Neuronal stem cell (in vitro differentiated cells): ENCODE results near the gene GAS7.

Source experiments
- DNase-seq: peaks from one replicate; pipeline ENCODE4 v3.0.0-alpha.2; 2013; ENCODE audit warnings: low spot score
- H2AFZ ChIP-seq: one replicate; pipeline ENCODE4 v1.6.1; 2013; ENCODE audit warnings: mild to moderate bottlenecking, low read length, inconsistent platforms
- H2AK5ac ChIP-seq: 2 replicates; pipeline ENCODE4 v1.6.1; 2013; ENCODE audit warnings: low read depth, mild to moderate bottlenecking, inconsistent platforms, low read length, moderate library complexity, mixed read lengths
- H2BK120ac ChIP-seq: 2 replicates; pipeline ENCODE4 v1.6.1; 2013; ENCODE audit warnings: low read depth, mild to moderate bottlenecking, inconsistent platforms, low read length, moderate library complexity, mixed read lengths
- H2BK12ac ChIP-seq: one replicate; pipeline ENCODE4 v1.6.1; 2013; ENCODE audit warnings: low read length, inconsistent platforms
- H2BK15ac ChIP-seq: 2 replicates; pipeline ENCODE4 v1.6.1; 2013; ENCODE audit warnings: mild to moderate bottlenecking, low read length, inconsistent platforms, mixed read lengths
- H2BK5ac ChIP-seq: one replicate; pipeline ENCODE4 v1.6.1; 2013; ENCODE audit warnings: inconsistent platforms, mild to moderate bottlenecking, low read length, moderate library complexity
- H3K14ac ChIP-seq: one replicate; pipeline ENCODE4 v1.6.1; 2013; ENCODE audit warnings: low read length, inconsistent platforms
- H3K18ac ChIP-seq: 2 replicates; pipeline ENCODE4 v1.6.1; 2013; ENCODE audit warnings: low read length, inconsistent platforms
- H3K23ac ChIP-seq: 2 replicates; pipeline ENCODE4 v1.6.1; 2013; ENCODE audit warnings: low read depth, mild to moderate bottlenecking, mixed read lengths, low read length, inconsistent platforms; ENCODE audit not compliant: poor library complexity
- H3K27ac ChIP-seq: replicated peaks from 3 replicates; pipeline ENCODE4 v1.5.1; 2013; ENCODE audit warnings: low read length, inconsistent platforms
- H3K27me3 ChIP-seq, 3 experiments: 2 replicates each; pipeline ENCODE4 v1.6.1; 2013; ENCODE audit warnings: low read length in 3 of 3, mild to moderate bottlenecking in 2 of 3, inconsistent platforms in 1 of 3, low read depth in 1 of 3, mixed read lengths in 1 of 3, moderate library complexity in 1 of 3; ENCODE audit not compliant: control insufficient read depth in 3 of 3, insufficient read depth in 3 of 3
- H3K36me3 ChIP-seq, 2 donors: replicated peaks in 1 of 2; 2 replicates each; pipeline ENCODE4 v1.6.1; 2013; ENCODE audit warnings: low read length in 2 of 2; ENCODE audit not compliant: control insufficient read depth in 2 of 2, insufficient read depth in 2 of 2
- H3K4ac ChIP-seq: 2 replicates; pipeline ENCODE4 v1.6.1; 2013; ENCODE audit warnings: inconsistent platforms, mild to moderate bottlenecking, low read length, moderate library complexity
- H3K4me1 ChIP-seq, 2 donors: 1 replicate in 1 of 2; 2 replicates in 1 of 2; pipeline ENCODE4 v1.6.1; 2013; ENCODE audit warnings: low read length in 2 of 2, low read depth in 1 of 2; ENCODE audit not compliant: control insufficient read depth in 2 of 2, insufficient read depth in 1 of 2
- H3K4me2 ChIP-seq: one replicate; pipeline ENCODE4 v1.6.1; 2013; ENCODE audit warnings: mild to moderate bottlenecking, low read length, inconsistent platforms; ENCODE audit not compliant: insufficient read depth, poor library complexity, severe bottlenecking
- H3K4me3 ChIP-seq, 2 donors: 2 replicates each; pipeline ENCODE4 v1.5.1; 2013; ENCODE audit warnings: low read length in 2 of 2, mild to moderate bottlenecking in 2 of 2, inconsistent platforms in 1 of 2, moderate library complexity in 1 of 2
- H3K79me1 ChIP-seq: one replicate; pipeline ENCODE4 v1.6.1; 2013; ENCODE audit warnings: low read depth, mild to moderate bottlenecking, inconsistent platforms, low read length, moderate library complexity
- H3K9ac ChIP-seq: one replicate; pipeline ENCODE4 v1.6.1; 2013; ENCODE audit warnings: mild to moderate bottlenecking, low read depth, low read length, inconsistent platforms; ENCODE audit not compliant: poor library complexity
- H3K9me3 ChIP-seq, 2 donors: replicated peaks in 1 of 2; 2 replicates each; pipeline versions ENCODE3 to v1.6.1; 2013; ENCODE audit warnings: low read length in 2 of 2, mild to moderate bottlenecking in 2 of 2, inconsistent platforms in 1 of 2, low read depth in 1 of 2, mixed read lengths in 1 of 2, moderate library complexity in 1 of 2; ENCODE audit not compliant: control insufficient read depth in 2 of 2, insufficient read depth in 1 of 2
- H4K8ac ChIP-seq: one replicate; pipeline ENCODE4 v1.6.1; 2013; ENCODE audit warnings: low read depth, mild to moderate bottlenecking, inconsistent platforms, low read length, moderate library complexity
- H4K91ac ChIP-seq: one replicate; pipeline ENCODE4 v1.6.1; 2013; ENCODE audit warnings: low read length, low read depth, mild to moderate bottlenecking, inconsistent platforms; ENCODE audit not compliant: poor library complexity
- WGBS, 2 donors: extraction: QIAGEN DNeasy Blood & Tissue Kit; methylation state at CpG; one replicate each; pipeline ENCODE4 v1.1.7; 2013; ENCODE audit warnings: missing lambda C conversion rate in 2 of 2, mixed read lengths in 1 of 2; ENCODE audit not compliant: insufficient read length in 2 of 2, insufficient replicate concordance in 1 of 2; ENCODE audit errors: extremely low coverage in 2 of 2; 5-methylcytosine and 5-hydroxymethylcytosine counted together

The GAS7 gene

GRCh38 chr17:10208604-10209193 is 10.3 kb upstream of the GAS7 start:
- Histone ChIP-seq H3K9ac (no peak overlapping the region), H3K79me1 (no peaks in the 10 kb centered on the region), H3K27ac (no peak overlapping the region), H2BK15ac (no peak overlapping the region), H2AK5ac (no peak overlapping the region), H3K23ac (no peak overlapping the region), H3K4me1 (peaks cover 0 to 7% of the 10 kb centered on the region in 2 donors), H3K9me3 (peaks cover 7% of the 10 kb centered on the region in 2 donors), H3K14ac (no peak overlapping the region), H2AFZ (no peak overlapping the region), H3K27me3 (no peaks in the 10 kb centered on the region), H4K8ac (no peak overlapping the region), H3K4me3 (no peak overlapping the region), H4K91ac (no peak overlapping the region), H3K4me2 (no peak overlapping the region), H2BK12ac (no peak overlapping the region), H3K18ac (no peak overlapping the region), H2BK120ac (no peak overlapping the region), H3K4ac (no peak overlapping the region), H2BK5ac (no peak overlapping the region), H3K36me3 (peaks cover 0 to 1% of the 10 kb centered on the region in 2 donors)
- DNase-seq = no peak
- WGBS, 2 donors = 100% methylated on average over 1 of the region's 7 CpGs; no CpG with 5 or more reads in 1 of the 2 donors

- H3K27me3 ChIP-seq = no peaks in the 10 kb centered on the region
- no peak for DNase-seq
- H2AK5ac ChIP-seq = no peak overlapping the region
- no peak overlapping the region for H2AFZ ChIP-seq
- no peak overlapping the region for H3K27ac ChIP-seq
- no peaks in the 10 kb centered on the region for H3K79me1 ChIP-seq
- no peak overlapping the region for H3K4me3 ChIP-seq
- H2BK5ac ChIP-seq = no peak overlapping the region
- WGBS, 2 donors = no CpG with 5 or more reads among the region's 4 CpGs
- H3K9ac ChIP-seq = no peak overlapping the region
- H3K23ac ChIP-seq = no peak overlapping the region
- H3K4me1 ChIP-seq = peaks cover 0 to 7% of the 10 kb centered on the region in 2 donors
- H3K36me3 ChIP-seq = peaks cover 0 to 1% of the 10 kb centered on the region in 2 donors
- H3K4ac ChIP-seq = no peak overlapping the region
- H3K4me2 ChIP-seq = no peak overlapping the region
- no peak overlapping the region for H2BK12ac ChIP-seq
- H4K91ac ChIP-seq = no peak overlapping the region
- H3K18ac ChIP-seq = no peak overlapping the region
- H2BK15ac ChIP-seq = no peak overlapping the region
- no peak overlapping the region for H3K14ac ChIP-seq
- H2BK120ac ChIP-seq = no peak overlapping the region
- no peak overlapping the region for H4K8ac ChIP-seq
- H3K9me3 ChIP-seq = peaks cover 7% of the 10 kb centered on the region in 2 donors
These were observed 8.7 kb upstream of the GAS7 start for GRCh38 chr17:10207153-10207552.

DNA sequence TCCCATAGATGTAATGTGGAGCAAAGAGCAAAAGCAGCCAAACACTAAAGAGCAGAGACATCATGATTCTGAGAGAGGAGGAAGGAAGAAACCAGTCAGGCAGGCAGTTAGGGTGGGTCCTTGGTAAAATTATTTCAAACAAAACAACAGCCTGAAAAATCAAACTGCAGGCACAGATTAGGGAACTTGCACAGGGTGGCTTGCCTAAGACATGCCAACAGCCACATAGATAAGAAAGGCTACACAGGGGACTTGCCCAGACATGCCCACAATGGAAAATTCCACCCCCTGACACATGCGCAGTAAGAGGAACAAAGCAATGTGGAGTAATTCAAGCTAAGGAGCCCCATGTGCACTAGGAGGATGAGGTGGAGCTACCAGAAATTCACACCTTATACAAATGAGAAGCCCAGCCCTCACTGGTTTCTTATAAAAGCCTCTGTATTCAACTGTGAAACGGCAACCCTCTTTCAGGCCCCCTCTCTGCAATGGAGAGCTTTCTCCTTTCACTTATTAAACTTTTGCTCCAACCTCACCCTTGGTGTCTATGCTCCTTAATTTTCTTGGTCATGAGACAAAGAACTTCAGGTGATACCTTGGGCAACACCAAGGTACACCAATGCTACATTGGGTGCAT is 7.3 kb upstream of the GAS7 start:
- no peak overlapping the region for H4K91ac ChIP-seq
- no peak overlapping the region for H3K4ac ChIP-seq
- H3K27ac ChIP-seq = no peak overlapping the region
- no peak overlapping the region for H3K9ac ChIP-seq
- H3K4me3 ChIP-seq = no peak overlapping the region
- peaks cover 0 to 3% (median 0%) of the 10 kb centered on the region in 3 experiments for H3K27me3 ChIP-seq
- H4K8ac ChIP-seq = no peak overlapping the region
- H3K79me1 ChIP-seq = no peaks in the 10 kb centered on the region
- H3K14ac ChIP-seq = no peak overlapping the region
- H2BK15ac ChIP-seq = no peak overlapping the region
- H2AFZ ChIP-seq = no peak overlapping the region
- peaks cover 7% of the 10 kb centered on the region in 2 donors for H3K9me3 ChIP-seq
- H2BK12ac ChIP-seq = no peak overlapping the region
- H3K18ac ChIP-seq = no peak overlapping the region
- no peak overlapping the region for H2BK120ac ChIP-seq
- peaks cover 0 to 7% of the 10 kb centered on the region in 2 donors for H3K4me1 ChIP-seq
- peaks cover 0 to 1% of the 10 kb centered on the region in 2 donors for H3K36me3 ChIP-seq
- DNase-seq = no peak
- no peak overlapping the region for H2BK5ac ChIP-seq
- no CpG with 5 or more reads among the region's 2 CpGs for WGBS, 2 donors
- H3K23ac ChIP-seq = no peak overlapping the region
- no peak overlapping the region for H3K4me2 ChIP-seq
- no peak overlapping the region for H2AK5ac ChIP-seq

- no peak overlapping the region for H3K14ac ChIP-seq
- no peak overlapping the region for H3K18ac ChIP-seq
- H2BK5ac ChIP-seq = no peak overlapping the region
- H3K79me1 ChIP-seq = no peaks in the 10 kb centered on the region
- DNase-seq = no peak
- peaks cover 0 to 4% of the 10 kb centered on the region in 2 donors for H3K4me1 ChIP-seq
- H3K4me3 ChIP-seq = no peak overlapping the region
- H3K27me3 ChIP-seq = peaks cover 6 to 36% (median 22%) of the 10 kb centered on the region in 3 experiments
- no peak overlapping the region for H2BK15ac ChIP-seq
- no peak overlapping the region for H3K23ac ChIP-seq
- no peak overlapping the region for H2BK12ac ChIP-seq
- WGBS, 2 donors = no CpG with 5 or more reads among the region's 4 CpGs
- H3K4me2 ChIP-seq = no peak overlapping the region
- no peak overlapping the region for H3K9ac ChIP-seq
- no peak overlapping the region for H2AK5ac ChIP-seq
- H3K27ac ChIP-seq = no peak overlapping the region
- H2BK120ac ChIP-seq = no peak overlapping the region
- peaks cover 0 to 1% of the 10 kb centered on the region in 2 donors for H3K36me3 ChIP-seq
- H3K9me3 ChIP-seq = peaks cover 7% of the 10 kb centered on the region in 2 donors
- H4K91ac ChIP-seq = no peak overlapping the region
- no peak overlapping the region for H4K8ac ChIP-seq
- no peak overlapping the region for H2AFZ ChIP-seq
- H3K4ac ChIP-seq = no peak overlapping the region
These were observed 3.3 kb upstream of the GAS7 start for GRCh38 chr17:10201680-10202079.
